Measurements from ENCODE around the gene RHBDL3. TPM values are rescaled to one million over a fixed set of nuclear protein-coding genes. Genes with fewer than 3 reads are reported as not detected.

Gene RHBDL3
- total RNA-seq, 4 donors from 2014 or later: not detected

- DNase-seq: no peak
- Histone ChIP-seq H3K4me3 (no peak overlapping the region), H3K4me1 (no peaks in the 10 kb centered on the region), H3K9me3 (no peaks in the 10 kb centered on the region), H3K27ac (no peak overlapping the region), H3K27me3 (no peaks in the 10 kb centered on the region), H3K36me3 (peaks cover 0 to 11% of the 10 kb centered on the region in 2 donors)
- in situ Hi-C loops (cut with MboI; ENCODE audit: low sequenced_read_pairs in 4 of 4): no loop called here
- ATAC-seq: no peak
- intact Hi-C loops (cut with DNase I; ENCODE audit: low total_unique reads): no loop called here
- TF ChIP-seq CTCF (IDR thresholded peaks at IDR 0.05 in 4 of 5, conservative IDR thresholded peaks at IDR 0.05 in 1 of 5): no peak
- TF ChIP-seq POLR2A (IDR thresholded peaks at IDR 0.05): no peak
Observed at GRCh38 chr17:32227910-32228309, 37.7 kb upstream of the RHBDL3 start.

DNA sequence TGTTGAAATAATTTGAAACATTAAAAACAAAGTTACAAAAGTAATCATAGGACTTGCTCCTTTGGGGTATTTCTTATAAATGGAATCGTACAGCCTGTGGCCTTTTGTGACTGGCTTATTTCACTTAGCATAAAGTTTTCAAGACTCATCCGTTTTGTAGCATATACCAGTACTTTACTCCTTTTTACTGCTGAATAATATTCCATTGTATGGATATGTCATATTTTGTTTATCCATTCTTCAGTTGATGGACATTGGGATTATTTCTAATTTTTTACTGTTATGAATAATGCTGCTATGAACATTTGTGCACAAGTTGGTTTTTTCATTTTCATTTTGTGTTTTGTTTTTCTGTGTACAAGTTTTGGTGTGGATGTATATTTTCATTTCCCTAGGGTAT lies 30.0 kb upstream of the RHBDL3 start:
- Histone ChIP-seq H3K27ac (no peak overlapping the region), H3K9me3 (no peaks in the 10 kb centered on the region), H3K36me3 (no peaks in the 10 kb centered on the region), H3K4me3 (no peak overlapping the region), H3K4me1 (no peaks in the 10 kb centered on the region), H3K27me3 (no peaks in the 10 kb centered on the region)
- no peak for TF ChIP-seq CTCF (IDR thresholded peaks at IDR 0.05 in 4 of 5, conservative IDR thresholded peaks at IDR 0.05 in 1 of 5)
- TF ChIP-seq POLR2A (IDR thresholded peaks at IDR 0.05): no peak
- ATAC-seq (no peak), DNase-seq (no peak)
- intact Hi-C loops (cut with DNase I; ENCODE audit: low total_unique reads): no loop called here
- in situ Hi-C loops (cut with MboI; ENCODE audit: low sequenced_read_pairs in 4 of 4): no loop called here

GRCh38 chr17:32239456-32239855 lies 26.2 kb upstream of the RHBDL3 start:
- Histone ChIP-seq H3K36me3 (no peaks in the 10 kb centered on the region), H3K27ac (no peak overlapping the region), H3K9me3 (no peaks in the 10 kb centered on the region)

DNA sequence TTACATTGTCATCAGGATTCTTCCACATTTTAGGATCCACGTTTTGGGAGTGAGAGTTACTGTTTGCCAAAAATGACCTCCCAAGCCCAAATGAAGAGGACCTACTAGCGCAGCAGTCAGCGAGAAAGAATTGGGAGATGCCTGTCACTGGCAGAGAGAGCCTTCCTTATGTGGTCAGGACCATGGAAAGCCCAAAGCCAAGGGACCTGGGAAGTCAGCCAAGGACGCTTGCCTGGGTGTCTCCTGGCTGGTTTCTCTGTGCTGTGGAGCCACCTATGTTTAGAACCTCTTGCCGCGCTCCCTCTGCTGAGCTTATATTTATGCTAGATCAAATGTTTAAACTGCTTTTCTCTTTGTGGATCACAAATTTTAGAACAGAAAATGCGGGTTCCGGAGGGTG lies 24.9 kb upstream of the RHBDL3 start:
- TF ChIP-seq POLR2A (IDR thresholded peaks at IDR 0.05): no peak
- no peak for TF ChIP-seq CTCF (IDR thresholded peaks at IDR 0.05 in 4 of 5, conservative IDR thresholded peaks at IDR 0.05 in 1 of 5)
- in situ Hi-C loops (cut with MboI; ENCODE audit: low sequenced_read_pairs in 4 of 4) (no loop called here), intact Hi-C loops (cut with DNase I; ENCODE audit: low total_unique reads) (no loop called here)
- Histone ChIP-seq H3K9me3 (no peaks in the 10 kb centered on the region), H3K4me3 (no peak overlapping the region), H3K36me3 (no peaks in the 10 kb centered on the region), H3K27ac (no peak overlapping the region), H3K4me1 (no peaks in the 10 kb centered on the region), H3K27me3 (no peaks in the 10 kb centered on the region)
- ATAC-seq (no peak), DNase-seq (no peak)

More at GRCh38 chr17:32239456-32239855, 26.2 kb upstream of the RHBDL3 start:
- no peaks in the 10 kb centered on the region for H3K4me1 ChIP-seq
- no peak overlapping the region for H3K4me3 ChIP-seq
- ATAC-seq (no peak), DNase-seq (no peak)
- no peaks in the 10 kb centered on the region for H3K27me3 ChIP-seq
- in situ Hi-C loops (cut with MboI; ENCODE audit: low sequenced_read_pairs in 4 of 4) (no loop called here), intact Hi-C loops (cut with DNase I; ENCODE audit: low total_unique reads) (no loop called here)
- TF ChIP-seq POLR2A (IDR thresholded peaks at IDR 0.05) (no peak), CTCF (IDR thresholded peaks at IDR 0.05 in 4 of 5, conservative IDR thresholded peaks at IDR 0.05 in 1 of 5) (no peak)

GRCh38 chr17:32241640-32242039 lies 24.0 kb upstream of the RHBDL3 start:
- H3K9me3 ChIP-seq: no peaks in the 10 kb centered on the region
- in situ Hi-C loops (cut with MboI; ENCODE audit: low sequenced_read_pairs in 4 of 4): no loop called here
- H3K27me3 ChIP-seq: no peaks in the 10 kb centered on the region
- no peak overlapping the region for H3K27ac ChIP-seq
- H3K4me3 ChIP-seq: no peak overlapping the region
- ATAC-seq (no peak), DNase-seq (no peak)
- no peaks in the 10 kb centered on the region for H3K36me3 ChIP-seq
- intact Hi-C loops (cut with DNase I; ENCODE audit: low total_unique reads): no loop called here
- H3K4me1 ChIP-seq: no peaks in the 10 kb centered on the region
- TF ChIP-seq POLR2A (IDR thresholded peaks at IDR 0.05): no peak
- TF ChIP-seq CTCF (IDR thresholded peaks at IDR 0.05 in 4 of 5, conservative IDR thresholded peaks at IDR 0.05 in 1 of 5): no peak
